ENCODE measurements around the gene GHITM.
"Not testable (repeated sequence)": the region's sequence is repeated elsewhere in the genome, so short reads cannot be mapped to it uniquely, and the experiment has no call there.

GHITM gene

GRCh38 chr10:84139126-84140035 is at the start of gene GHITM:
GHITM (plus strand) TSS chr10:84139509; CDS start chr10:84141501, 1,992 bp downstream.
- DNase-seq: peak; percentile 88 to 93

GRCh38 chr10:84095811-84096497 is 43.4 kb upstream of the GHITM start:
- DNase-seq: no peak

GRCh38 chr10:84097787-84098353 is 41.4 kb upstream of the GHITM start:
- no peak for DNase-seq

- no peak for DNase-seq
These were observed 40.6 kb upstream of the GHITM start for GRCh38 chr10:84098667-84099066.

GRCh38 chr10:84101042-84101441 is 38.3 kb upstream of the GHITM start:
- no peak for DNase-seq

GRCh38 chr10:84108797-84109196 is 30.5 kb upstream of the GHITM start:
- no peak for DNase-seq

GRCh38 chr10:84109772-84110171 is 29.5 kb upstream of the GHITM start:
- not testable (repeated sequence) for DNase-seq

GRCh38 chr10:84113468-84113867 is 25.8 kb upstream of the GHITM start:
- not testable (repeated sequence) for DNase-seq

- no peak for DNase-seq
These were observed 25.1 kb upstream of the GHITM start for GRCh38 chr10:84114088-84114667.

- not testable (repeated sequence) for DNase-seq
These were observed 22.1 kb upstream of the GHITM start for GRCh38 chr10:84117204-84117603.

GRCh38 chr10:84117686-84118394 is 21.5 kb upstream of the GHITM start:
- no peak for DNase-seq

- DNase-seq: no peak
These were observed 20.8 kb upstream of the GHITM start for GRCh38 chr10:84118395-84119006.

- DNase-seq: no peak
These were observed 15.9 kb upstream of the GHITM start for GRCh38 chr10:84123362-84123761.

GRCh38 chr10:84125910-84126784 is 13.2 kb upstream of the GHITM start:
- DNase-seq: not testable (repeated sequence)

GRCh38 chr10:84126785-84127167 is 12.5 kb upstream of the GHITM start:
- DNase-seq: no peak

GRCh38 chr10:84135836-84136235 is 3.5 kb upstream of the GHITM start:
- DNase-seq: no peak

GRCh38 chr10:84137811-84138210 is 1.5 kb upstream of the GHITM start:
- DNase-seq: no peak

- DNase-seq: no peak
These were observed 707 bp upstream of the GHITM start for GRCh38 chr10:84138478-84139125.

GRCh38 chr10:84140036-84140379 is 699 bp downstream of the GHITM start:
- no peak for DNase-seq

- DNase-seq: no peak
These were observed 8.0 kb downstream of the GHITM start for GRCh38 chr10:84147347-84147746.

All from cerebellar nuclear complex (tissue), 1 donor.